Left ventricle myocardium inferior (tissue), 1 donor: Measurements from ENCODE around the gene TSPAN10. TPM values are rescaled to one million over a fixed set of nuclear protein-coding genes. Genes with fewer than 3 reads are reported as not detected.
A peak's percentile ranks its signal among the peaks of the same experiment; 100 is the strongest.

Source experiments
- DNase-seq: peaks from one replicate; pipeline ENCODE4 v3.0.0-alpha.2; 2020
- H3K27ac ChIP-seq: fragments of 200-600 bp; replicated peaks from 2 replicates; pipeline ENCODE4 v1.8.0; 2021
- H3K27me3 ChIP-seq: fragments of 200-600 bp; 2 replicates; pipeline ENCODE4 v1.8.0; 2021; ENCODE audit warnings: low read depth
- H3K36me3 ChIP-seq: fragments of 200-600 bp; 2 replicates; pipeline ENCODE4 v1.8.0; 2021
- H3K4me1 ChIP-seq: fragments of 200-600 bp; 2 replicates; pipeline ENCODE4 v1.8.0; 2021
- H3K4me3 ChIP-seq: fragments of 200-600 bp; 2 replicates; pipeline ENCODE4 v1.8.0; 2021; ENCODE audit warnings: mild to moderate bottlenecking, moderate library complexity
- H3K9me3 ChIP-seq: fragments of 200-600 bp; replicated peaks from 2 replicates; pipeline ENCODE4 v1.8.0; 2021
- intact Hi-C: fragments of 100-400 bp; cut with micrococcal nuclease; formaldehyde crosslinking; loops from one replicate; pipeline ENCODE4 v1.11.0; 2022
- total RNA-seq: library from RNA; stranded (reverse); fragmentation: NEBNext Ultra II Directional; extraction: Animal tissue kit (Norgen Biotek cat#: 25700); gene quantifications from one replicate; pipeline ENCODE4 v1.2.1, GENCODE V29; 2021
- TF ChIP-seq, protein P1 (sequence below): fragments of 200-600 bp; IDR thresholded peaks from 2 replicates; pipeline ENCODE4 v1.8.0; 2021; ENCODE audit warnings: antibody characterized with exemption, mild to moderate bottlenecking, borderline replicate concordance
- donor health status: DM: no; HTN: yes; CAD: no; lungs with severe emphysema.

Gene TSPAN10
- total RNA-seq, 1 donor from 2014 or later: 0.30 TPM

DNA sequence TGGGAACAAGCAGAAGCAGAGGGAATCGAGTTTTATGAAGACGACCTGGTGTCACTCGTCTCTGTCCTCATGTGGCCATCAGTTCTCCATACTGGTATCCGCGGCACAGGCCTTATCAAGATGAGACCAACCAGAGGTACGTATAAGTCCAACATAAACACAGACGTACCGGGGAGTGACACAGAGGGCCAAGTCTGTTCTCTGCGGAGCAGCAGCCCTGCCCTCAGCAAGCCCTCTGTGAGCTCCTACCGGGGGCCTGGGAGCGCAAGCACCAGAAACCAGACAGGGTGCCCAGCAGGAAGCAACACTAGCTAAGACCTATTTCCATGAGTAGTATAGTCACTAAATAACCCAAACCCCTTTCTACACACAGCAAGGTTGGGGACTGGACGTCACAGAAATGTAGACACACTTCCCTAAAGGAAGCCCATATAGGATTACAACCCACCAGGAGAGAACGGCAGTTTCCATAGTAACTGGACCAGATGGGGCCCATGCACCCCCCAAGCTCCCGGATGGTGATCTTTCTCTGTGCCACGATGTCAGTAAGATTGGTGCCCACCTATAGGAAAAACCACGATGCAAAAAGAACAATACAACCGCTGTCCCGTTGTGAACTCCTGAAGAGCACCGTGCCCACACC, 45.7 kb downstream of the TSPAN10 start:
- DNase-seq: no peak
- peak overlapping the region; percentile 92 for H3K27ac ChIP-seq
- intact Hi-C loops: no loop called here

DNA sequence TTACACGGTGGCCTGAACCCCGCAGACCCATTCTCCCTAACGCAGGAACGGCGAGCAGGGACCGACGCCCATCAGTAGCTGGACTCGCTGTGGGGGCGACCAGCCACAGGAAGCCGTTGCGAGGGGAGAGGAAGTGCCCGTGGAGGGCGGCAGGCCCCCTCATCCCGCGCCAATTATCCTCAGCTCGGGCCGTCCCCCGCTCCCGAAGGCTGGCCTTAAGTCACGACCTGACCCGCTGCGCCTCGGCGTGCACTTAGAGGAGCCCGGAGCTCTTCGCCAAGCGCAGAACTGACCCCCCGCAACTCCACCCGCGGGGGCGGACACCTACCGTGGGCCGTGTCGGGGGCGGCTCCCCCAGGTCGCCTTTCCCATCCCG, 46.2 kb downstream of the TSPAN10 start:
- Histone ChIP-seq H3K27ac (peak overlapping the region; percentile 92), H3K27me3 (no peaks in the 10 kb centered on the region), H3K36me3 (peaks cover 27% of the 10 kb centered on the region), H3K4me3 (peak overlapping the region; percentile 96), H3K9me3 (no peaks in the 10 kb centered on the region), H3K4me1 (peaks cover 56% of the 10 kb centered on the region)
- TF ChIP-seq, protein P1, sequence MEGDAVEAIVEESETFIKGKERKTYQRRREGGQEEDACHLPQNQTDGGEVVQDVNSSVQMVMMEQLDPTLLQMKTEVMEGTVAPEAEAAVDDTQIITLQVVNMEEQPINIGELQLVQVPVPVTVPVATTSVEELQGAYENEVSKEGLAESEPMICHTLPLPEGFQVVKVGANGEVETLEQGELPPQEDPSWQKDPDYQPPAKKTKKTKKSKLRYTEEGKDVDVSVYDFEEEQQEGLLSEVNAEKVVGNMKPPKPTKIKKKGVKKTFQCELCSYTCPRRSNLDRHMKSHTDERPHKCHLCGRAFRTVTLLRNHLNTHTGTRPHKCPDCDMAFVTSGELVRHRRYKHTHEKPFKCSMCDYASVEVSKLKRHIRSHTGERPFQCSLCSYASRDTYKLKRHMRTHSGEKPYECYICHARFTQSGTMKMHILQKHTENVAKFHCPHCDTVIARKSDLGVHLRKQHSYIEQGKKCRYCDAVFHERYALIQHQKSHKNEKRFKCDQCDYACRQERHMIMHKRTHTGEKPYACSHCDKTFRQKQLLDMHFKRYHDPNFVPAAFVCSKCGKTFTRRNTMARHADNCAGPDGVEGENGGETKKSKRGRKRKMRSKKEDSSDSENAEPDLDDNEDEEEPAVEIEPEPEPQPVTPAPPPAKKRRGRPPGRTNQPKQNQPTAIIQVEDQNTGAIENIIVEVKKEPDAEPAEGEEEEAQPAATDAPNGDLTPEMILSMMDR: no peak
- no peak for DNase-seq
- intact Hi-C loops: no loop called here

More for the DNA sequence above, 45.7 kb downstream of the TSPAN10 start:
- H3K9me3 ChIP-seq: no peaks in the 10 kb centered on the region
- TF ChIP-seq, protein P1: no peak
- H3K4me1 ChIP-seq: peaks cover 56% of the 10 kb centered on the region
- H3K4me3 ChIP-seq: peak overlapping the region; percentile 96
- peaks cover 22% of the 10 kb centered on the region for H3K36me3 ChIP-seq
- no peaks in the 10 kb centered on the region for H3K27me3 ChIP-seq

DNA sequence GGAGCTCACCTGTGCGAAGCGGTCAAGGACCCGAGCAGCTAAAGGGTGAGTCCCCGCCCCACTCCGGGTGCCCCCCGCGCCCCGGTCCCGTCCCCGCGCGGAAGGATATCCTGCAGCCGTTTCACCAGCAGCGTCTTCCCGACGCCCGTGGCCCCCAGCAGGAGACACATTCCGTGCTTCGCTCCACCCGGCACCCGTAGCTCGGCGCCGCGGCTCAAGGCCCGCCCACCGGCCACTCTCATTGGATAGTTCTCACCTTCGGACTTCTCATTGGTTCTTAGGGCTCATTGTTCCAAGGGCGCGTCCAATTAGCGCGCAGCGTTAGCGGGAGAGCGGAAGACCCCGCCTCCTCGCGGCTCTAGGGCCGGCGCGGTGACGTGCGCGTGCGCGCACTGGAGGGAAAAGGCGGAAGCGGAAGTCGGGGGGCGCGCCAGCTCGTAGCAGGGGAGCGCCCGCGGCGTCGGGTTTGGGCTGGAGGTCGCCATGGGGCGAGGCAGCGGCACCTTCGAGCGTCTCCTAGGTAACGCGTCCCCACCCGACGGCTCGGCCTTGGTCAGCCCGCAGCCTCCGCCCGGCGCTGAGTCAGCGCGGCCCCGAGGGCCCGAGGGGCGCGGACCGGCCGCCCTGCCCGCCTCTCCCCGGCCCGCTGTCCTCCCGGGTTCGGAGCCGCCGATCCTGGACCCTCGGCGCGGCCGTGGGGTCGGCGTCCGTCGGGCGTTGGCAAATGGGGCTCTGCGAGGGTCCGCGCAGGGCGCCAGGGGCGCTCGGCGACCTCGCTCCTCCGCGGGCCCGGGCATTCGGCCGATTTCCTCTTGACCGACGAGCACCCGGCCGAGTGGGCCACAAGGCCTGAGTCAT, 46.8 kb downstream of the TSPAN10 start, which contains the start of the genes ARL16 and HGS:
Gene ARL16, minus strand, starts transcription at position 214 of the 858 bp plus-strand sequence. Its CDS starts 44 bp downstream, at position 170.
Gene HGS, plus strand, starts transcription at position 428 of the 858 bp plus-strand sequence. Its CDS starts 56 bp downstream, at position 484.
- Histone ChIP-seq H3K27me3 (no peaks in the 10 kb centered on the region), H3K4me3 (peak within 1 kb of the TSS; percentile 96), H3K4me1 (peaks cover 56% of the 10 kb centered on the region), H3K9me3 (no peaks in the 10 kb centered on the region), H3K36me3 (peaks cover 33% of the 10 kb centered on the region), H3K27ac (peak within 1 kb of the TSS; percentile 92)
- peak; percentile 97 for DNase-seq
- TF ChIP-seq, protein P1: no peak
- intact Hi-C loops: no loop called here

DNA sequence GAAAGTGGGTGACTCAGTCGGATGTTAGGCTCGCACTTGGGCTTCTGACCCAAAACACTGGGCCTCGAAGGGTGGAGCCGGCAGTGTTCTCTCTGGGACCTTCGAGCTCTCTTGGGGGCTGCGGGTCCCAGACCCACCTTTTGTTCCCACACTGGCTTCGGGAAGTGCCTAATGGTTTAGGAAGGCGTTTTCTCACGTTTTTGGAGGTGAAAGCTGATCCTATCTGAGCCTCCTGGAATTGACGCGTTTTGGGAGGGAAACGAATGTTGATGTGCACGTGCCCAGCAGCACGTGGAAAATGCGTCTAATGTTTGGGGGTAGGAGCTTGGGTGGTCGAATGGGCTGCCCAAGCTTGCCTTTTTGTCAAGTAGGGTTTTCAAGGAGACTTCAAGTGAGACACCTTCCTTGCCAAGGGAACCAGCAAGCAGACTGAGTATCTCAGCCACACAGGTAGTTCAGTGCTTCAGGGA, 47.5 kb downstream of the TSPAN10 start:
- Histone ChIP-seq H3K4me1 (peaks cover 56% of the 10 kb centered on the region), H3K9me3 (no peaks in the 10 kb centered on the region), H3K27ac (peak overlapping the region; percentile 92), H3K36me3 (peaks cover 40% of the 10 kb centered on the region), H3K27me3 (no peaks in the 10 kb centered on the region), H3K4me3 (peak overlapping the region; percentile 96)
- TF ChIP-seq, protein P1: no peak
- no peak for DNase-seq
- intact Hi-C loops: no loop called here

DNA sequence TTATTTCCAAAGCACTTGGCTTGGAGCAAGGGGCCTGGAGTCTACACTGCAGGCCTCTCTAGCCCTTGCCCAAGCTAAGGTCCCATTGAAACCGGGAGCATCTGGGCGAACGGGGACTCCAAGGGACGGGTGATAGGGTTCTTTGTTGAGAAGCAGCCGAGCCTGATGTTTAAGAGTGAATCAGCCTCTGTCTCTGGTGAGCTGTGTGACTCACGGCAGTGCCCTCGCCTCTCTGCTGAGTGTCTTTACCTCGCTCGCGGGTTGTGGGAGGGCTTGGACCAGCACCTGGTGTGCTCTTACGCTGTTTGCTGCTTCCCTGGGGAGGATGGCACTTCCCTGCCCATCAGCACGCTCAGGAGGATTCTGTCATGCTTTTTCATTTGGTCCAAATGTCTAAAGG, 48.1 kb downstream of the TSPAN10 start:
- no peak for DNase-seq
- H3K9me3 ChIP-seq: no peaks in the 10 kb centered on the region
- intact Hi-C loops: no loop called here
- no peak overlapping the region for H3K27ac ChIP-seq
- H3K4me1 ChIP-seq: peaks cover 52% of the 10 kb centered on the region
- peak overlapping the region; percentile 96 for H3K4me3 ChIP-seq
- TF ChIP-seq, protein P1: no peak
- no peaks in the 10 kb centered on the region for H3K27me3 ChIP-seq
- peaks cover 46% of the 10 kb centered on the region for H3K36me3 ChIP-seq
